A673 (cell line): Measurements from ENCODE around the gene CNOT6L. TPM values are rescaled to one million over a fixed set of nuclear protein-coding genes. Genes with fewer than 3 reads are reported as not detected.

Source experiments
- BruUV-seq: library from RNA; stranded (reverse); fragments of 400-500 nt; replicated peaks from 2 replicates; lab custom pipeline; 2021; lab: Mats Ljungman, UMichigan
- CTCF ChIA-PET: fragments of 300-600 bp; sonication (Branson Sonifier 250); formaldehyde crosslinking; loops from one replicate; lab custom pipeline; 2022; ENCODE audit warnings: antibody characterized with exemption; lab: Charles Lee
- POLR2A ChIA-PET: fragments of 300-600 bp; sonication (Branson Sonifier 250); formaldehyde crosslinking; loops from one replicate; lab custom pipeline; 2022; ENCODE audit warnings: antibody characterized with exemption; ENCODE audit not compliant: low non-redundant PET; lab: Charles Lee
- DNase-seq: peaks from one replicate; pipeline ENCODE4 v3.0.0-alpha.2; 2015; ENCODE audit warnings: low spot score
- H3K27ac ChIP-seq: fragments of 200-600 bp; sonication (generic); 2 replicates; pipeline ENCODE4 v1.5.1; 2016; ENCODE audit warnings: mixed run types, low read depth, mild to moderate bottlenecking, mixed read lengths, antibody characterized with exemption, low read length; ENCODE audit not compliant: poor library complexity, severe bottlenecking
- H3K27me3 ChIP-seq: fragments of 200-600 bp; sonication (generic); replicated peaks from 2 replicates; pipeline ENCODE4 v1.6.1; 2017; ENCODE audit warnings: mixed run types, low read depth, mild to moderate bottlenecking, mixed read lengths, antibody characterized with exemption, low read length; ENCODE audit not compliant: insufficient read depth, poor library complexity
- H3K36me3 ChIP-seq: fragments of 200-600 bp; sonication (generic); 2 replicates; pipeline ENCODE4 v1.6.1; 2016; ENCODE audit warnings: mixed run types, mild to moderate bottlenecking, mixed read lengths, antibody characterized with exemption, low read length; ENCODE audit not compliant: insufficient read depth, poor library complexity, severe bottlenecking
- H3K4me1 ChIP-seq: fragments of 200-600 bp; sonication (generic); 2 replicates; pipeline ENCODE4 v1.6.1; 2017; ENCODE audit warnings: mixed run types, mild to moderate bottlenecking, mixed read lengths, antibody characterized with exemption, low read length; ENCODE audit not compliant: insufficient read depth, poor library complexity, severe bottlenecking
- H3K4me3 ChIP-seq: fragments of 200-600 bp; sonication (generic); 2 replicates; pipeline ENCODE4 v1.5.1; 2016; ENCODE audit warnings: low read depth, mixed run types, mild to moderate bottlenecking, mixed read lengths, low read length; ENCODE audit not compliant: poor library complexity, severe bottlenecking
- H3K9me3 ChIP-seq: fragments of 200-600 bp; sonication (generic); 2 replicates; pipeline ENCODE4 v1.6.1; 2016; ENCODE audit warnings: mixed run types, low read depth, mild to moderate bottlenecking, mixed read lengths, antibody characterized with exemption, low read length; ENCODE audit not compliant: poor library complexity, severe bottlenecking
- CTCF ChIP-seq: fragments of 300-800, 200-600 bp; sonication (generic); conservative IDR thresholded peaks from 2 replicates; pipeline ENCODE4 v1.5.1; 2017; ENCODE audit warnings: low read depth, mild to moderate bottlenecking, antibody characterized with exemption, low read length, moderate library complexity, mixed read lengths
- EZH2 ChIP-seq: fragments of 200-600 bp; sonication (generic); IDR thresholded peaks from 2 replicates; pipeline ENCODE4 v1.6.1; 2017; ENCODE audit warnings: borderline replicate concordance, low read depth, mild to moderate bottlenecking, mixed read lengths, antibody characterized with exemption, low read length; ENCODE audit not compliant: poor library complexity, severe bottlenecking
- intact Hi-C: fragments of 100-400 bp; cut with micrococcal nuclease; formaldehyde crosslinking; loops from one replicate; pipeline ENCODE4 v1.10.0; 2022; ENCODE audit not compliant: unreplicated experiment
- total RNA-seq: library from RNA; stranded (reverse); gene quantifications from 2 replicates; pipeline ENCODE4 v1.2.3, GENCODE V29; 2021

CNOT6L gene
- total RNA-seq, 1 experiment from 2014 or later: 13.4 TPM

- POLR2A ChIA-PET: no interaction called here
- BruUV-seq: no TSS peak
- intact Hi-C loops: no loop called here
These were observed 2.6 kb upstream of the CNOT6L start for GRCh38 chr4:77821775-77822174.

GRCh38 chr4:77820649-77821561 is 1.7 kb upstream of the CNOT6L start:
- no peak for DNase-seq
- no peaks in the 10 kb centered on the region for H3K9me3 ChIP-seq
- no peak for TF ChIP-seq CTCF
- no peak for TF ChIP-seq EZH2
- POLR2A ChIA-PET: no interaction called here
- peak overlapping the region; percentile 74 for H3K4me3 ChIP-seq
- peaks cover 6% of the 10 kb centered on the region for H3K4me1 ChIP-seq
- peak overlapping the region; percentile 85 for H3K27ac ChIP-seq
- no peaks in the 10 kb centered on the region for H3K27me3 ChIP-seq
- H3K36me3 ChIP-seq: no peaks in the 10 kb centered on the region
- CTCF ChIA-PET: no interaction called here
- intact Hi-C loops: no loop called here
- no TSS peak for BruUV-seq

More at GRCh38 chr4:77821775-77822174, 2.6 kb upstream of the CNOT6L start:
- H3K36me3 ChIP-seq: no peaks in the 10 kb centered on the region
- no peak overlapping the region for H3K4me3 ChIP-seq
- CTCF ChIA-PET: no interaction called here
- H3K4me1 ChIP-seq: peaks cover 6% of the 10 kb centered on the region
- DNase-seq: no peak
- H3K27me3 ChIP-seq: no peaks in the 10 kb centered on the region
- H3K9me3 ChIP-seq: no peaks in the 10 kb centered on the region
- H3K27ac ChIP-seq: no peak overlapping the region
- TF ChIP-seq EZH2: no peak

GRCh38 chr4:77819843-77820648 is 878 bp upstream of the CNOT6L start:
- ChIA-PET CTCF (no interaction called here), POLR2A (no interaction called here)
- peak overlapping the region; percentile 85 for H3K27ac ChIP-seq
- DNase-seq: peak; percentile 84
- H3K36me3 ChIP-seq: no peaks in the 10 kb centered on the region
- no TSS peak for BruUV-seq
- peak overlapping the region; percentile 74 for H3K4me3 ChIP-seq
- intact Hi-C loops: no loop called here
- no peak for TF ChIP-seq EZH2
- TF ChIP-seq CTCF: 0 out of 2 replicates have a peak, but pooled peaks have one; percentile 7
- no peaks in the 10 kb centered on the region for H3K27me3 ChIP-seq
- no peaks in the 10 kb centered on the region for H3K9me3 ChIP-seq
- peaks cover 6% of the 10 kb centered on the region for H3K4me1 ChIP-seq
